NCI-H1694 (cell line): Measurements from ENCODE around the gene HDAC4.

Experiments used
- DNase-seq: peaks from one replicate; lab custom pipeline; 2025; lab: John Stamatoyannopoulos, UW

HDAC4 gene

GRCh38 chr2:239065537-239065936, 335.3 kb downstream of the HDAC4 start:
- DNase-seq: no peak

- DNase-seq: no peak
Measured at GRCh38 chr2:239064891-239065290, 335.9 kb downstream of the HDAC4 start.

- DNase-seq: no peak
Measured at GRCh38 chr2:239064253-239064652, 336.6 kb downstream of the HDAC4 start.

- no peak for DNase-seq
Measured at GRCh38 chr2:239062743-239063142, 338.1 kb downstream of the HDAC4 start.

GRCh38 chr2:239061824-239062570, 338.8 kb downstream of the HDAC4 start:
- no peak for DNase-seq

- DNase-seq: no peak
Measured at GRCh38 chr2:239061121-239061666, 339.6 kb downstream of the HDAC4 start.

- DNase-seq: no peak
Measured at GRCh38 chr2:239060676-239061075, 340.1 kb downstream of the HDAC4 start.

GRCh38 chr2:239059854-239060253, 341.0 kb downstream of the HDAC4 start:
- no peak for DNase-seq

- DNase-seq: no peak
Measured at GRCh38 chr2:239058766-239059165, 342.1 kb downstream of the HDAC4 start.

GRCh38 chr2:239057533-239057932, 343.3 kb downstream of the HDAC4 start:
- no peak for DNase-seq

- no peak for DNase-seq
Measured at GRCh38 chr2:239056611-239057010, 344.2 kb downstream of the HDAC4 start.

- no peak for DNase-seq
Measured at GRCh38 chr2:239055756-239056493, 344.9 kb downstream of the HDAC4 start.

- no peak for DNase-seq
Measured at GRCh38 chr2:239054921-239055320, 345.9 kb downstream of the HDAC4 start.

- no peak for DNase-seq
Measured at GRCh38 chr2:239053801-239054503, 346.9 kb downstream of the HDAC4 start.

GRCh38 chr2:239052798-239053665, 347.8 kb downstream of the HDAC4 start:
- DNase-seq: no peak

GRCh38 chr2:239051891-239052445, 348.9 kb downstream of the HDAC4 start:
- DNase-seq: no peak

GRCh38 chr2:239050252-239050649, 350.6 kb downstream of the HDAC4 start:
- no peak for DNase-seq

GRCh38 chr2:239049421-239050251, 351.2 kb downstream of the HDAC4 start:
- DNase-seq: no peak

- no peak for DNase-seq
Measured at GRCh38 chr2:239048736-239049135, 352.1 kb downstream of the HDAC4 start.

GRCh38 chr2:239047861-239048260, 353.0 kb downstream of the HDAC4 start:
- no peak for DNase-seq
